Measurements from ENCODE around the gene PHACTR1. TPM values are rescaled to one million over a fixed set of nuclear protein-coding genes. Genes with fewer than 3 reads are reported as not detected.

PHACTR1 gene
- total and polyA plus RNA-seq, 4 donors, result 0.31 to 1.5 (median 0.79) TPM

GRCh38 chr6:13296536-13296997 is 580.0 kb downstream of the PHACTR1 start:
- Histone ChIP-seq H3K9ac (ENCODE audit: low read depth in 1 of 2, low read length in 2 of 2) (no peak overlapping the region), H3K36me3 (ENCODE audit: control insufficient read depth in 4 of 4, insufficient read depth in 3 of 4, low read depth in 1 of 4, low read length in 3 of 4) (peaks cover 2 to 27% (median 16%) of the 10 kb centered on the region in 4 donors), H3K27ac (ENCODE audit: low read depth in 1 of 2, low read length in 2 of 2) (no peak overlapping the region), H3K9me3 (ENCODE audit: control insufficient read depth in 4 of 4, low read length in 3 of 4) (no peaks in the 10 kb centered on the region), H3K4me1 (ENCODE audit: control insufficient read depth in 4 of 4, insufficient read depth in 4 of 4, low read length in 3 of 4) (no peaks in the 10 kb centered on the region), H3K27me3 (ENCODE audit: control insufficient read depth in 4 of 4, insufficient read depth in 4 of 4, low read length in 3 of 4) (no peaks in the 10 kb centered on the region), H3K4me3 (ENCODE audit: low read depth in 1 of 3, low read length in 3 of 3) (no peak overlapping the region)
- TF ChIP-seq FOXA2 (IDR thresholded peaks at IDR 0.05), result no peak
- no peak for TF ChIP-seq REST (IDR thresholded peaks at IDR 0.05)
- no peak for TF ChIP-seq CTCF (IDR thresholded peaks at IDR 0.05; ENCODE audit: low read depth, low read length, missing input control)
- no peak for TF ChIP-seq NR2F2 (IDR thresholded peaks at IDR 0.05)
- no peak for TF ChIP-seq ATF3 (IDR thresholded peaks at IDR 0.05)
- TF ChIP-seq SP1 (IDR thresholded peaks at IDR 0.05), result no peak
- TF ChIP-seq MAX (IDR thresholded peaks at IDR 0.05), result no peak
- no peak for TF ChIP-seq YY1 (IDR thresholded peaks at IDR 0.05)
- no peak for TF ChIP-seq EGR1 (IDR thresholded peaks at IDR 0.05; ENCODE audit: low read depth in 2 of 2)
- TF ChIP-seq RXRA (IDR thresholded peaks at IDR 0.05), result no peak
- TF ChIP-seq RAD21 (IDR thresholded peaks at IDR 0.05), result no peak
- no peak for TF ChIP-seq HNF4A (conservative IDR thresholded peaks at IDR 0.05)
- no peak for TF ChIP-seq JUND (IDR thresholded peaks at IDR 0.05)
- no peak for TF ChIP-seq ZBTB33 (IDR thresholded peaks at IDR 0.05)
- 97% methylated on average over 9 of the region's 9 CpGs for WGBS
- DNase-seq (ENCODE audit: low spot score), result no peak

GRCh38 chr6:13297391-13297790 is 580.8 kb downstream of the PHACTR1 start:
- H3K9me3 ChIP-seq (ENCODE audit: control insufficient read depth in 4 of 4, low read length in 3 of 4), result no peaks in the 10 kb centered on the region
- 98% methylated on average over 5 of the region's 5 CpGs for WGBS
- H3K9ac ChIP-seq (ENCODE audit: low read depth in 1 of 2, low read length in 2 of 2), result no peak overlapping the region
- H3K4me1 ChIP-seq (ENCODE audit: control insufficient read depth in 4 of 4, insufficient read depth in 4 of 4, low read length in 3 of 4), result no peaks in the 10 kb centered on the region
- peaks cover 2 to 27% (median 16%) of the 10 kb centered on the region in 4 donors for H3K36me3 ChIP-seq (ENCODE audit: control insufficient read depth in 4 of 4, insufficient read depth in 3 of 4, low read depth in 1 of 4, low read length in 3 of 4)
- H3K27ac ChIP-seq (ENCODE audit: low read depth in 1 of 2, low read length in 2 of 2), result no peak overlapping the region
- no peaks in the 10 kb centered on the region for H3K27me3 ChIP-seq (ENCODE audit: control insufficient read depth in 4 of 4, insufficient read depth in 4 of 4, low read length in 3 of 4)
- no peak for DNase-seq (ENCODE audit: low spot score)
- no peak overlapping the region for H3K4me3 ChIP-seq (ENCODE audit: low read depth in 1 of 3, low read length in 3 of 3)
- no peak for TF ChIP-seq RXRA (IDR thresholded peaks at IDR 0.05)
- no peak for TF ChIP-seq CTCF (IDR thresholded peaks at IDR 0.05; ENCODE audit: low read depth, low read length, missing input control)
- no peak for TF ChIP-seq TAF1 (conservative IDR thresholded peaks at IDR 0.05)
- no peak for TF ChIP-seq ATF3 (IDR thresholded peaks at IDR 0.05)
- no peak for TF ChIP-seq MAX (IDR thresholded peaks at IDR 0.05)
- no peak for TF ChIP-seq EGR1 (IDR thresholded peaks at IDR 0.05; ENCODE audit: low read depth in 2 of 2)
- no peak for TF ChIP-seq HNF4A (conservative IDR thresholded peaks at IDR 0.05)
- TF ChIP-seq SP1 (IDR thresholded peaks at IDR 0.05), result no peak
- no peak for TF ChIP-seq REST (IDR thresholded peaks at IDR 0.05)
- TF ChIP-seq FOXA2 (IDR thresholded peaks at IDR 0.05), result no peak
- TF ChIP-seq HNF4G (IDR thresholded peaks at IDR 0.05), result no peak
- no peak for TF ChIP-seq YY1 (IDR thresholded peaks at IDR 0.05)

All from liver (tissue), 9 donors.